RWPE1 (cell line): ENCODE measurements around the gene PREP.

Experiments used
- CTCF ChIA-PET: fragments of 350-600 bp; sonication (Branson Sonifier 250); formaldehyde crosslinking; extraction: SDS; loops from one replicate; lab custom pipeline; 2021; lab: Yijun Ruan, JAX
- POLR2A ChIA-PET: fragments of 400-600 bp; formaldehyde crosslinking; extraction: SDS; loops from one replicate; lab custom pipeline; 2020; ENCODE audit warnings: antibody characterized with exemption; ENCODE audit not compliant: low non-redundant PET; lab: Yijun Ruan, JAX
- DNase-seq: peaks from one replicate; pipeline ENCODE4 v3.0.0; 2012; ENCODE audit warnings: low spot score
- H3K27ac ChIP-seq: fragments of 450-650 bp; 2 replicates; pipeline ENCODE4 v1.5.1; 2017
- CTCF ChIP-seq: fragments of 450-650 bp; conservative IDR thresholded peaks from 2 replicates; pipeline ENCODE4 v1.5.1; 2017; ENCODE audit warnings: low read depth, mild to moderate bottlenecking

The PREP gene

GRCh38 chr6:105402939-105403935 lies at the start of gene PREP:
TSS of gene PREP (minus strand) at chr6:105403082. CDS start at chr6:105402891, 191 bp downstream.
- peak; percentile 84 for TF ChIP-seq CTCF
- H3K27ac ChIP-seq, result peak within 1 kb of the TSS; percentile 83
- ChIA-PET CTCF (interaction anchor here (0.6 to 1.2 kb wide), 9 partner anchors 10 to 336 kb away, joined by 3 to 10 read pairs (median 3); no protein-coding TSS in a partner anchor), POLR2A (interaction anchor here (0.6 to 1.0 kb wide), 3 partner anchors 30 to 313 kb away, joined by 3 to 6 read pairs (median 3); no protein-coding TSS in a partner anchor)
- DNase-seq, result peak; percentile 83

- TF ChIP-seq CTCF, result no peak
- ChIA-PET POLR2A (no interaction called here), CTCF (interaction anchor here (0.6 kb wide), 1 partner anchor 755 kb away, joined by 4 read pairs; no protein-coding TSS in a partner anchor)
- H3K27ac ChIP-seq, result no peak overlapping the region
- DNase-seq, result no peak
These were observed 49.5 kb upstream of the PREP start for GRCh38 chr6:105452376-105452775.

- H3K27ac ChIP-seq, result no peak overlapping the region
- ChIA-PET CTCF (no interaction called here), POLR2A (no interaction called here)
- no peak for TF ChIP-seq CTCF
- no peak for DNase-seq
These were observed 47.0 kb upstream of the PREP start for GRCh38 chr6:105449756-105450390.

GRCh38 chr6:105445481-105445880 lies 42.6 kb upstream of the PREP start:
- POLR2A ChIA-PET, result no interaction called here
- no peak overlapping the region for H3K27ac ChIP-seq
- CTCF ChIA-PET, result interaction anchor here (0.8 kb wide), 1 partner anchor 70 kb away, joined by 4 read pairs; no protein-coding TSS in a partner anchor
- DNase-seq, result no peak
- no peak for TF ChIP-seq CTCF

GRCh38 chr6:105443941-105444340 lies 41.1 kb upstream of the PREP start:
- DNase-seq, result no peak
- TF ChIP-seq CTCF, result no peak
- H3K27ac ChIP-seq, result no peak overlapping the region
- CTCF ChIA-PET, result no interaction called here
- POLR2A ChIA-PET, result no interaction called here

GRCh38 chr6:105442369-105442768 lies 39.5 kb upstream of the PREP start:
- TF ChIP-seq CTCF, result no peak
- no peak for DNase-seq
- no peak overlapping the region for H3K27ac ChIP-seq
- CTCF ChIA-PET, result interaction anchor here (0.6 kb wide), 1 partner anchor 45 kb away, joined by 3 read pairs; no protein-coding TSS in a partner anchor
- POLR2A ChIA-PET, result interaction anchor here (0.7 kb wide), 1 partner anchor 552 kb away, joined by 4 read pairs; no protein-coding TSS in a partner anchor
